Right kidney (tissue), 1 donor: ENCODE measurements around the gene KIF21A.

Source experiments
- DNase-seq: peaks from one replicate; pipeline ENCODE4 v3.0.0-alpha.2; 2016

The KIF21A gene

GRCh38 chr12:39392154-39392925, 50.6 kb downstream of the KIF21A start:
- DNase-seq, result no peak

- DNase-seq, result no peak
Observed at GRCh38 chr12:39390752-39391151, 52.2 kb downstream of the KIF21A start.

- DNase-seq, result no peak
Observed at GRCh38 chr12:39389399-39390150, 53.3 kb downstream of the KIF21A start.

- DNase-seq, result no peak
Observed at GRCh38 chr12:39386335-39386734, 56.6 kb downstream of the KIF21A start.

GRCh38 chr12:39383114-39383513, 59.8 kb downstream of the KIF21A start:
- no peak for DNase-seq

GRCh38 chr12:39380090-39380489, 62.8 kb downstream of the KIF21A start:
- no peak for DNase-seq

- DNase-seq, result no peak
Observed at GRCh38 chr12:39378341-39378740, 64.6 kb downstream of the KIF21A start.

- no peak for DNase-seq
Observed at GRCh38 chr12:39375206-39375808, 67.6 kb downstream of the KIF21A start.

- DNase-seq, result no peak
Observed at GRCh38 chr12:39372929-39373328, 70.0 kb downstream of the KIF21A start.

- no peak for DNase-seq
Observed at GRCh38 chr12:39372204-39372925, 70.6 kb downstream of the KIF21A start.

GRCh38 chr12:39369756-39370155, 73.2 kb downstream of the KIF21A start:
- DNase-seq, result no peak

GRCh38 chr12:39368891-39369290, 74.0 kb downstream of the KIF21A start:
- DNase-seq, result no peak

- DNase-seq, result no peak
Observed at GRCh38 chr12:39368096-39368495, 74.8 kb downstream of the KIF21A start.

- no peak for DNase-seq
Observed at GRCh38 chr12:39367494-39367893, 75.4 kb downstream of the KIF21A start.

- no peak for DNase-seq
Observed at GRCh38 chr12:39365364-39366001, 77.4 kb downstream of the KIF21A start.

GRCh38 chr12:39364196-39364595, 78.7 kb downstream of the KIF21A start:
- no peak for DNase-seq

GRCh38 chr12:39359645-39360044, 83.3 kb downstream of the KIF21A start:
- no peak for DNase-seq

GRCh38 chr12:39357041-39357440, 85.9 kb downstream of the KIF21A start:
- no peak for DNase-seq

- no peak for DNase-seq
Observed at GRCh38 chr12:39355841-39356240, 87.1 kb downstream of the KIF21A start.

GRCh38 chr12:39354955-39355354, 88.0 kb downstream of the KIF21A start:
- DNase-seq, result no peak

- no peak for DNase-seq
Observed at GRCh38 chr12:39352471-39353017, 90.4 kb downstream of the KIF21A start.

- no peak for DNase-seq
Observed at GRCh38 chr12:39351153-39351552, 91.8 kb downstream of the KIF21A start.
